Muscle layer of duodenum (tissue), 2 donors: Measurements from ENCODE around the gene ADCY2.

Experiments
- H3K27ac ChIP-seq: one replicate; pipeline ENCODE4 v1.7.0; 2013; ENCODE audit warnings: mild to moderate bottlenecking, low read length
- H3K27me3 ChIP-seq: one replicate; pipeline ENCODE4 v1.7.0; 2013; ENCODE audit warnings: low read depth, mild to moderate bottlenecking, control low read depth, low read length
- H3K36me3 ChIP-seq, 2 donors: one replicate each; pipeline ENCODE4 v1.7.0; 2013; ENCODE audit warnings: low read length in 2 of 2, control low read depth in 1 of 2, mild to moderate bottlenecking in 1 of 2; ENCODE audit not compliant: insufficient read depth in 2 of 2, control insufficient read depth in 1 of 2
- H3K4me1 ChIP-seq, 2 donors: one replicate each; pipeline ENCODE4 v1.7.0; 2013; ENCODE audit warnings: low read length in 2 of 2, mild to moderate bottlenecking in 2 of 2, control low read depth in 1 of 2, moderate library complexity in 1 of 2; ENCODE audit not compliant: insufficient read depth in 2 of 2, control insufficient read depth in 1 of 2
- H3K4me3 ChIP-seq, 2 donors: one replicate each; pipeline ENCODE4 v1.7.0; 2013; ENCODE audit warnings: low read length in 2 of 2, low read depth in 1 of 2, mild to moderate bottlenecking in 1 of 2
- H3K9me3 ChIP-seq, 2 donors: one replicate each; pipeline ENCODE4 v1.7.0; 2013; ENCODE audit warnings: low read length in 2 of 2, control low read depth in 1 of 2, mild to moderate bottlenecking in 1 of 2; ENCODE audit not compliant: control insufficient read depth in 1 of 2
- donor health status: healthy.

ADCY2 gene

GRCh38 chr5:7846327-7846726, 450.4 kb downstream of the ADCY2 start:
- H3K9me3 ChIP-seq, result no peaks in the 10 kb centered on the region
- H3K4me3 ChIP-seq, result no peak overlapping the region
- peaks cover 0 to 8% of the 10 kb centered on the region in 2 donors for H3K4me1 ChIP-seq
- H3K27me3 ChIP-seq, result peaks cover 12% of the 10 kb centered on the region
- H3K27ac ChIP-seq, result no peak overlapping the region
- no peaks in the 10 kb centered on the region for H3K36me3 ChIP-seq

GRCh38 chr5:7848296-7848695, 452.4 kb downstream of the ADCY2 start:
- peaks cover 14% of the 10 kb centered on the region for H3K27me3 ChIP-seq
- no peak overlapping the region for H3K27ac ChIP-seq
- H3K9me3 ChIP-seq, result no peaks in the 10 kb centered on the region
- no peak overlapping the region for H3K4me3 ChIP-seq
- peaks cover 0 to 8% of the 10 kb centered on the region in 2 donors for H3K4me1 ChIP-seq
- no peaks in the 10 kb centered on the region for H3K36me3 ChIP-seq

- H3K36me3 ChIP-seq, result no peaks in the 10 kb centered on the region
- peaks cover 14% of the 10 kb centered on the region for H3K27me3 ChIP-seq
- H3K9me3 ChIP-seq, result no peaks in the 10 kb centered on the region
- no peak overlapping the region for H3K27ac ChIP-seq
- peak overlapping the region; percentile 11 to 59 for H3K4me3 ChIP-seq
- peaks cover 0 to 8% of the 10 kb centered on the region in 2 donors for H3K4me1 ChIP-seq
Observed at GRCh38 chr5:7849681-7850394, 453.9 kb downstream of the ADCY2 start.

GRCh38 chr5:7850395-7851239, 454.7 kb downstream of the ADCY2 start, which contains the start of gene CFAP90:
Gene CFAP90 (minus strand): TSS chr5:7851133. CDS start chr5:7851021, 112 bp downstream.
- H3K27me3 ChIP-seq, result peaks cover 14% of the 10 kb centered on the region
- peaks cover 0 to 8% of the 10 kb centered on the region in 2 donors for H3K4me1 ChIP-seq
- peak within 1 kb of the TSS; percentile 26 to 71 for H3K4me3 ChIP-seq
- no peak within 1 kb of the TSS for H3K27ac ChIP-seq
- H3K9me3 ChIP-seq, result no peaks in the 10 kb centered on the region
- no peaks in the 10 kb centered on the region for H3K36me3 ChIP-seq

- no peak overlapping the region for H3K27ac ChIP-seq
- H3K4me3 ChIP-seq, result peak overlapping the region; percentile 26 to 71
- no peaks in the 10 kb centered on the region for H3K36me3 ChIP-seq
- H3K4me1 ChIP-seq, result peaks cover 0 to 8% of the 10 kb centered on the region in 2 donors
- peaks cover 14% of the 10 kb centered on the region for H3K27me3 ChIP-seq
- no peaks in the 10 kb centered on the region for H3K9me3 ChIP-seq
Observed at GRCh38 chr5:7851240-7851592, 455.3 kb downstream of the ADCY2 start.

- no peak overlapping the region for H3K27ac ChIP-seq
- peaks cover 14% of the 10 kb centered on the region for H3K27me3 ChIP-seq
- H3K9me3 ChIP-seq, result no peaks in the 10 kb centered on the region
- H3K4me1 ChIP-seq, result peaks cover 0 to 8% of the 10 kb centered on the region in 2 donors
- no peak overlapping the region for H3K4me3 ChIP-seq
- H3K36me3 ChIP-seq, result no peaks in the 10 kb centered on the region
Observed at GRCh38 chr5:7851617-7852289, 455.8 kb downstream of the ADCY2 start.

- H3K4me3 ChIP-seq, result no peak overlapping the region
- H3K4me1 ChIP-seq, result peaks cover 0 to 8% of the 10 kb centered on the region in 2 donors
- H3K27ac ChIP-seq, result no peak overlapping the region
- no peaks in the 10 kb centered on the region for H3K9me3 ChIP-seq
- H3K27me3 ChIP-seq, result peaks cover 14% of the 10 kb centered on the region
- H3K36me3 ChIP-seq, result peaks cover 0 to under 1% of the 10 kb centered on the region in 2 donors
Observed at GRCh38 chr5:7852542-7852941, 456.6 kb downstream of the ADCY2 start.

GRCh38 chr5:7852988-7853387, 457.1 kb downstream of the ADCY2 start:
- Histone ChIP-seq H3K27ac (no peak overlapping the region), H3K27me3 (peaks cover 14% of the 10 kb centered on the region), H3K4me1 (peaks cover 0 to 8% of the 10 kb centered on the region in 2 donors), H3K4me3 (no peak overlapping the region), H3K36me3 (peaks cover 0 to 3% of the 10 kb centered on the region in 2 donors), H3K9me3 (no peaks in the 10 kb centered on the region)

GRCh38 chr5:7855611-7856010, 459.7 kb downstream of the ADCY2 start:
- Histone ChIP-seq H3K36me3 (peaks cover 15 to 19% of the 10 kb centered on the region in 2 donors), H3K9me3 (no peaks in the 10 kb centered on the region), H3K4me1 (no peaks in the 10 kb centered on the region), H3K4me3 (no peak overlapping the region), H3K27me3 (peaks cover 4% of the 10 kb centered on the region), H3K27ac (no peak overlapping the region)

- no peak overlapping the region for H3K4me3 ChIP-seq
- no peaks in the 10 kb centered on the region for H3K9me3 ChIP-seq
- H3K27me3 ChIP-seq, result no peaks in the 10 kb centered on the region
- no peak overlapping the region for H3K27ac ChIP-seq
- no peaks in the 10 kb centered on the region for H3K4me1 ChIP-seq
- H3K36me3 ChIP-seq, result peaks cover 18 to 27% of the 10 kb centered on the region in 2 donors
Observed at GRCh38 chr5:7856855-7857254, 460.9 kb downstream of the ADCY2 start.

- H3K36me3 ChIP-seq, result peaks cover 18 to 32% of the 10 kb centered on the region in 2 donors
- no peak overlapping the region for H3K27ac ChIP-seq
- H3K4me1 ChIP-seq, result no peaks in the 10 kb centered on the region
- H3K4me3 ChIP-seq, result no peak overlapping the region
- H3K9me3 ChIP-seq, result no peaks in the 10 kb centered on the region
- no peaks in the 10 kb centered on the region for H3K27me3 ChIP-seq
Observed at GRCh38 chr5:7857361-7857760, 461.4 kb downstream of the ADCY2 start.
